CD14-positive monocyte (primary cell): ENCODE data around the gene ZSCAN10. TPM values are rescaled to one million over a fixed set of nuclear protein-coding genes. Genes with fewer than 3 reads are reported as not detected.

Source experiments
- DNase-seq, 3 donors: peaks; one replicate each; pipeline ENCODE4 v3.0.0-alpha.2; 2011 to 2022
- H2AFZ ChIP-seq: 2 replicates; pipeline ENCODE4 v1.6.0; 2012; ENCODE audit warnings: mild to moderate bottlenecking, low read depth, low read length, inconsistent platforms; ENCODE audit not compliant: insufficient read depth, poor library complexity, severe bottlenecking
- H3K27ac ChIP-seq, 2 donors: 1 replicate in 1 of 2; 2 replicates in 1 of 2; pipeline ENCODE4 v1.5.1; 2012 to 2013; ENCODE audit warnings: low read length in 2 of 2, control low read depth in 1 of 2, inconsistent platforms in 1 of 2, low read depth in 1 of 2, mild to moderate bottlenecking in 1 of 2
- H3K27me3 ChIP-seq, 2 donors: one replicate each; pipeline versions ENCODE4 v1.6.0 to v1.6.1; 2011 to 2013; ENCODE audit warnings: low read length in 2 of 2; ENCODE audit not compliant: control insufficient read depth in 2 of 2, insufficient read depth in 2 of 2
- H3K36me3 ChIP-seq, 2 donors: replicated peaks in 1 of 2; 1 replicate in 1 of 2; 2 replicates in 1 of 2; pipeline versions ENCODE4 v1.5.1 to v1.6.1; 2012 to 2013; ENCODE audit warnings: low read length in 2 of 2, control low read depth in 1 of 2, inconsistent platforms in 1 of 2, mild to moderate bottlenecking in 1 of 2; ENCODE audit not compliant: insufficient read depth in 2 of 2, control insufficient read depth in 1 of 2
- H3K4me1 ChIP-seq, 2 donors: 1 replicate in 1 of 2; 2 replicates in 1 of 2; pipeline versions ENCODE4 v1.5.1 to v1.6.1; 2012 to 2013; ENCODE audit warnings: low read length in 2 of 2, control low read depth in 1 of 2, inconsistent platforms in 1 of 2, mild to moderate bottlenecking in 1 of 2, moderate library complexity in 1 of 2; ENCODE audit not compliant: insufficient read depth in 2 of 2, control insufficient read depth in 1 of 2
- H3K4me2 ChIP-seq: replicated peaks from 2 replicates; pipeline ENCODE3; 2012; ENCODE audit warnings: low read length, moderate library complexity, mild to moderate bottlenecking; ENCODE audit not compliant: poor library complexity, severe bottlenecking; ENCODE audit errors: extremely low read depth
- H3K4me3 ChIP-seq, 3 experiments: fragments of 200-600 bp in 1 of 3; sonication (generic) in 1 of 3; replicated peaks in 1 of 3; 1 replicate in 2 of 3; 2 replicates in 1 of 3; pipeline ENCODE4 v1.5.1; 2011 to 2013; ENCODE audit warnings: low read length in 3 of 3, mild to moderate bottlenecking in 3 of 3, control low read depth in 2 of 3, low read depth in 2 of 3, inconsistent platforms in 1 of 3, moderate library complexity in 1 of 3
- H3K79me2 ChIP-seq: 2 replicates; pipeline ENCODE4 v1.6.0; 2012; ENCODE audit warnings: mild to moderate bottlenecking, control low read depth, inconsistent platforms, low read length, moderate library complexity; ENCODE audit not compliant: insufficient read depth
- H3K9ac ChIP-seq: 2 replicates; pipeline ENCODE4 v1.6.0; 2017; ENCODE audit warnings: low read length, mild to moderate bottlenecking; ENCODE audit not compliant: insufficient read depth, poor library complexity, severe bottlenecking
- H3K9me3 ChIP-seq, 2 donors: replicated peaks in 1 of 2; 1 replicate in 1 of 2; 2 replicates in 1 of 2; pipeline versions ENCODE4 v1.5.1 to v1.6.1; 2012 to 2013; ENCODE audit warnings: low read length in 2 of 2, control low read depth in 1 of 2; ENCODE audit not compliant: control insufficient read depth in 1 of 2, insufficient read depth in 1 of 2
- H4K20me1 ChIP-seq: 2 replicates; pipeline ENCODE4 v1.6.0; 2012; ENCODE audit warnings: mild to moderate bottlenecking, low read length, control low read depth, moderate library complexity; ENCODE audit not compliant: insufficient read depth
- H3K27ac Mint-ChIP-seq, 7 donors: one replicate each; pipeline ENCODE4 v1.8.0; 2020; ENCODE audit warnings: mild to moderate bottlenecking in 7 of 7, mixed read lengths in 7 of 7, moderate library complexity in 6 of 7, inconsistent platforms in 2 of 7
- H3K27me3 Mint-ChIP-seq, 3 donors: one replicate each; pipeline ENCODE4 v1.8.0; 2021 to 2022; ENCODE audit warnings: low read depth in 3 of 3, mild to moderate bottlenecking in 3 of 3, mixed read lengths in 3 of 3, moderate library complexity in 3 of 3, inconsistent platforms in 1 of 3
- H3K36me3 Mint-ChIP-seq, 2 donors: one replicate each; pipeline ENCODE4 v1.8.0; 2020; ENCODE audit warnings: mixed read lengths in 2 of 2, inconsistent platforms in 1 of 2, mild to moderate bottlenecking in 1 of 2
- H3K4me1 Mint-ChIP-seq: one replicate; pipeline ENCODE4 v1.8.0; 2020; ENCODE audit warnings: mild to moderate bottlenecking, mixed read lengths
- H3K4me3 Mint-ChIP-seq, 2 donors: one replicate each; pipeline ENCODE4 v1.8.0; 2020; ENCODE audit warnings: mild to moderate bottlenecking in 2 of 2, mixed read lengths in 2 of 2, moderate library complexity in 1 of 2
- H3K9me3 Mint-ChIP-seq, 7 donors: one replicate each; pipeline ENCODE4 v1.8.0; 2020 to 2022; ENCODE audit warnings: mixed read lengths in 7 of 7, mild to moderate bottlenecking in 6 of 7, moderate library complexity in 6 of 7, inconsistent platforms in 2 of 7
- WGBS: methylation state at CpG from one replicate; pipeline ENCODE4 v1.1.5; 2013; ENCODE audit warnings: missing lambda C conversion rate; ENCODE audit not compliant: insufficient coverage; 5-methylcytosine and 5-hydroxymethylcytosine counted together
- intact Hi-C, 2 donors: fragments of 100-400 bp; cut with micrococcal nuclease; formaldehyde crosslinking; loops; one replicate each; pipeline versions ENCODE4 v1.15.0 to v1.15.1; 2023
- polyA plus RNA-seq, 3 donors: library from polyadenylated mRNA; depleted of rRNA in 1 of 3; unstranded in 2 of 3; stranded (reverse) in 1 of 3; fragments of 300-500 nt in 2 of 3; fragments of >200 nt in 1 of 3; fragmentation: Illumina TruSeq in 2 of 3; gene quantifications; 1 replicate in 2 of 3; 2 replicates in 1 of 3; pipeline ENCODE4 v1.2.3, GENCODE V29; 2012 to 2021
- TF ChIP-seq, protein P1 (sequence below): fragments of 200-600 bp; IDR thresholded peaks from one replicate; pipeline ENCODE4 v1.8.0; 2022; ENCODE audit warnings: antibody characterized with exemption, mild to moderate bottlenecking

Gene ZSCAN10
- polyA plus RNA-seq, 3 donors: 0.29 TPM; not detected in 2

DNA sequence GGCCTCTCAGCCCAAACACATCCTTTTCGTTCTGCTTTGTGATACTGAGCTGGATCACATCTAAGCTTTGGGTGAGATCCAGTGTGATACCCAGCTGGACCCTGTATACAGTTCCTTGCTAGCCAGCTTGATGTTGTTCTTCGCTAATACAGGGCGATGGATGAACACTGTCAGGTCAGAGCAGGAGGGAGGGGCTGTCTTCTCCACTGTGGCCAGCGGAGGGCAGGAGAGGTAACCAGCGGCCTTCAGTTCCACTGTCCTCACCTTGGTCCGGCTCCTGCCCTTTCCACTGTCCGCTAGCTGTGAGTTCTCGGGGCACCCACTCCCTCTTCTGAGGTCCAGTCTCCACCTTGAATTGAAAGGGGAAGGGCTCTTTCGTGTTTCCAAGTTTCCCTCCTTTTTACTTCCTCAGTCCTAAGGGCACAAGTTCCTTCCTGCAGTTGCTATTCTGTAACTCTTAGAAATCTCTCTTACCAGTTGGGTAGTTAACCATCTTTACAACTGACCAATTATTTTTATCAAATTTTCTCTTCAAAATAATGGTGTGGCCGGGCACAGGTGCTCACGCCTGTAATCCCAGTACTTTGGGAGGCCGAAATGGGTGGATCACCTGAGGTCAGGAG lies 32.8 kb upstream of the ZSCAN10 start:
- Histone ChIP-seq H4K20me1 (no peaks in the 10 kb centered on the region), H3K4me3 (no peak overlapping the region), H3K79me2 (peaks cover 46% of the 10 kb centered on the region), H3K4me2 (no peak overlapping the region), H3K9ac (no peak overlapping the region), H2AFZ (no peak overlapping the region), H3K4me1 (peaks cover 36 to 47% of the 10 kb centered on the region in 2 donors), H3K36me3 (peaks cover 0 to under 1% of the 10 kb centered on the region in 2 donors), H3K9me3 (no peaks in the 10 kb centered on the region), H3K27me3 (no peaks in the 10 kb centered on the region), H3K27ac (peak overlapping the region in 1 of 2 donors; percentile 28)
- Mint-ChIP-seq H3K27ac (peak overlapping the region in 3 of 7 donors; percentile 26 to 86 (median 40)), H3K4me3 (no peak overlapping the region), H3K36me3 (peaks cover 1 to 6% of the 10 kb centered on the region in 2 donors), H3K9me3 (no peaks in the 10 kb centered on the region), H3K27me3 (peaks cover 0 to 1% (median 0%) of the 10 kb centered on the region in 3 donors), H3K4me1 (peaks cover 42% of the 10 kb centered on the region)
- TF ChIP-seq, protein P1, sequence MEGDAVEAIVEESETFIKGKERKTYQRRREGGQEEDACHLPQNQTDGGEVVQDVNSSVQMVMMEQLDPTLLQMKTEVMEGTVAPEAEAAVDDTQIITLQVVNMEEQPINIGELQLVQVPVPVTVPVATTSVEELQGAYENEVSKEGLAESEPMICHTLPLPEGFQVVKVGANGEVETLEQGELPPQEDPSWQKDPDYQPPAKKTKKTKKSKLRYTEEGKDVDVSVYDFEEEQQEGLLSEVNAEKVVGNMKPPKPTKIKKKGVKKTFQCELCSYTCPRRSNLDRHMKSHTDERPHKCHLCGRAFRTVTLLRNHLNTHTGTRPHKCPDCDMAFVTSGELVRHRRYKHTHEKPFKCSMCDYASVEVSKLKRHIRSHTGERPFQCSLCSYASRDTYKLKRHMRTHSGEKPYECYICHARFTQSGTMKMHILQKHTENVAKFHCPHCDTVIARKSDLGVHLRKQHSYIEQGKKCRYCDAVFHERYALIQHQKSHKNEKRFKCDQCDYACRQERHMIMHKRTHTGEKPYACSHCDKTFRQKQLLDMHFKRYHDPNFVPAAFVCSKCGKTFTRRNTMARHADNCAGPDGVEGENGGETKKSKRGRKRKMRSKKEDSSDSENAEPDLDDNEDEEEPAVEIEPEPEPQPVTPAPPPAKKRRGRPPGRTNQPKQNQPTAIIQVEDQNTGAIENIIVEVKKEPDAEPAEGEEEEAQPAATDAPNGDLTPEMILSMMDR: peak; percentile 58
- WGBS: 60% methylated on average over 4 of the region's 12 CpGs
- intact Hi-C loops: no loop called here
- peak; percentile 23 to 35 (median 35) for DNase-seq

DNA sequence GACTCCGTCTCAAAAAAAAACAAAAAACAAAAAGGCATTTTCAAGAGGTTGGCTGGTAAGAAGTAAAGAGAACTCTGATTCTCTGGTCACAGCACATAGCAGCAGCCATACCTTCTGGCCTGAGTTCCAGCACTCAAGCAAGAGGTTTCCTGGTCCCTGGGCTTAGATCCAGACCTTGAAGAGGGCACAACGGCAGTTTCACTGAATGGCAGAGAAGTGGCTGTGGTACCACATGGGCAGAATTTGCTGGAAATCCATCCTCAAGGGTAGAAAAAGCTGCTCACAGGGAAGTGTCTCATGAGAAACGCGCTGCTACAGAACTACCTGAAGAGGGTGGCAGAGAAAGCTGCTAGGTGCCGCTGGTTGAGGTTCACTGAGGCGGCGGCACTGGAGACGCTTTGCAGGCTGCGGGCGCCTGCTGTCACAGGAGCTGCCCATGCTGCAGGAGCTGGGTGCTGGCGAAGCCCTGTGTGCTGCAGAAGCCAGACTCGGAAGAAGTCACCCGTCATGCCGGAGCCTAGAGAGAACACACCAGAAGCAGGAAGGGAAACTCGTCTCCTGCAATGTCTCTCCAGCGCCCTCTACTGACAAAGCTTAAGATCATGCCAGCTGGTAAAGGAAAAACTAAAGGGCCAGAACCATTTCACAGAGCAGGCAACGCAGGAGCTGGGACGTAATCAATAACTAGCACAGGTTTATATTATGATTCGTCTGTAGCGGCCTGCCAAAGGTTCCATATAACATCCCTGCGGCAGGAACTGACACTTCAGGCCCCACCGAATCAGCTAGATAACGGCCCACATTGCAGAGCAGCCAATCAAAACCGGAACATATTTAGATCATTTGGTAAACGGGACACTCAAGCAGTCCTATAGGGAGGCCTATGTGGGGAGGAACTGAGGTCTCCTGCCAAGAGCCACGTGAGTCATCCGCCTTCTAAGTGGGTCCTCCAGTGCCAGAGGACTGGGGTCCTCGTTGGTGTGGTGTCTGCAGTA lies 30.3 kb upstream of the ZSCAN10 start:
- Histone ChIP-seq H3K27me3 (no peaks in the 10 kb centered on the region), H3K4me2 (peak overlapping the region; percentile 93), H3K4me1 (peaks cover 31 to 43% of the 10 kb centered on the region in 2 donors)

More for the DNA sequence above, 30.3 kb upstream of the ZSCAN10 start:
- Mint-ChIP-seq H3K4me3 (peak overlapping the region; percentile 85 to 93), H3K27ac (peak overlapping the region in 6 of 7 donors; percentile 68 to 88 (median 78)), H3K27me3 (peaks cover 0 to 2% (median 0%) of the 10 kb centered on the region in 3 donors), H3K9me3 (no peaks in the 10 kb centered on the region), H3K36me3 (peaks cover 4 to 6% of the 10 kb centered on the region in 2 donors), H3K4me1 (peaks cover 40% of the 10 kb centered on the region)
- peaks cover 30% of the 10 kb centered on the region for H3K79me2 ChIP-seq
- no peaks in the 10 kb centered on the region for H4K20me1 ChIP-seq
- DNase-seq: peak; percentile 82 to 87 (median 83)
- H3K9ac ChIP-seq: peak overlapping the region; percentile 55
- no peaks in the 10 kb centered on the region for H3K36me3 ChIP-seq
- TF ChIP-seq, protein P1: peak; percentile 95
- H3K4me3 ChIP-seq: peak overlapping the region; percentile 56 to 89 (median 65)
- 16% methylated on average over 24 of the region's 28 CpGs for WGBS
- intact Hi-C loops: loop anchor here (1.0 to 10.0 kb wide), 5 partner anchors 33 to 215 kb away; partner anchors contain the start of genes FLYWCH1 (in 1 of the 2), HCFC1R1 (in 1 of the 2), THOC6 (in 1 of the 2) and TNFRSF12A (in 1 of the 2)
- peak overlapping the region; percentile 37 to 66 for H3K27ac ChIP-seq
- no peaks in the 10 kb centered on the region for H3K9me3 ChIP-seq
- peak overlapping the region; percentile 90 for H2AFZ ChIP-seq
